ENCODE measurements around the gene CMTM4.

The CMTM4 gene

DNA sequence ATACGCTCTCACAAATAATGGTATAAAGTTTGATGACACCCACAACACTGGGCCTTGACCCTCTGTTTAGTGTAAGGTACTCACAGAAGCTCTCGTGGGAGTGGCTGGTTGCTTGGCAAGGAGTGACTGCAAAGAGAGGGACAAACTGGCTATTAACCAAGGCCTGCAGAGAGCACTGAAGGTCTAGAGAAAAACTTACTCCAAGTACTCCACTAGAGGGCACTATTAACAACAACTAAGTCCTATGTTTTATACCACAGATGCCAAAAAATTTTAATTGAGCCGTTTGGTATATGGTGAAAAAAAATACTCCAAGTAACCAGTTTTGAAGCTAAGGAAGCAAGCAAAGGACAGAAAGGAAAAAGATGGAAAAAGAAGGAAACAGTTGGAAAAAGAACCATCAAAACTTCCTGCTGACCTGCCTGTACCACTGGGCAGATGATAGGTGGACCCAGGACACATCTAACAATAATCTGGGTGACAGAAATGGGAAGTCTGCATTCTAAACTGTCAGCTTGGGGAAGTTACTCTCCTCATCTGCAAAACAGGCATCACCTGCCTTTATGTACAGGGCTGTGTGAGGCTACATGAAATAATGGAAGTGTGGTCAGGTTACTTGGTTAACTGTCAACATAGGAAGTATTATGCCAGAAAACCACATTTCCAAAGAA lies 31.7 kb upstream of the CMTM4 start:
- H3K36me3 ChIP-seq (ENCODE audit: low read length), result peaks cover 14% of the 10 kb centered on the region; the same call in 1 of the 2 replicates
- no peaks in the 10 kb centered on the region for H4K20me1 ChIP-seq (ENCODE audit: low read depth, low read length)
- H3K4me2 ChIP-seq (ENCODE audit: low read depth, low read length, poor library complexity, severe bottlenecking), result no peak overlapping the region
- no peaks in the 10 kb centered on the region for H3K9me3 ChIP-seq (ENCODE audit: insufficient read depth, low read length)
- no peak overlapping the region for H3K27ac ChIP-seq (ENCODE audit: low read depth, low read length)
- H3F3A ChIP-seq (ENCODE audit: insufficient read depth), result 0 out of 2 replicates have a peak, but pooled peaks cover 6% of the 10 kb centered on the region
- H3K9ac ChIP-seq (ENCODE audit: low read length), result no peak overlapping the region
- no peak for TF ChIP-seq EZH2phosphoT487 (conservative IDR thresholded peaks at IDR 0.05; ENCODE audit: low read length)
- TF ChIP-seq, protein P1, sequence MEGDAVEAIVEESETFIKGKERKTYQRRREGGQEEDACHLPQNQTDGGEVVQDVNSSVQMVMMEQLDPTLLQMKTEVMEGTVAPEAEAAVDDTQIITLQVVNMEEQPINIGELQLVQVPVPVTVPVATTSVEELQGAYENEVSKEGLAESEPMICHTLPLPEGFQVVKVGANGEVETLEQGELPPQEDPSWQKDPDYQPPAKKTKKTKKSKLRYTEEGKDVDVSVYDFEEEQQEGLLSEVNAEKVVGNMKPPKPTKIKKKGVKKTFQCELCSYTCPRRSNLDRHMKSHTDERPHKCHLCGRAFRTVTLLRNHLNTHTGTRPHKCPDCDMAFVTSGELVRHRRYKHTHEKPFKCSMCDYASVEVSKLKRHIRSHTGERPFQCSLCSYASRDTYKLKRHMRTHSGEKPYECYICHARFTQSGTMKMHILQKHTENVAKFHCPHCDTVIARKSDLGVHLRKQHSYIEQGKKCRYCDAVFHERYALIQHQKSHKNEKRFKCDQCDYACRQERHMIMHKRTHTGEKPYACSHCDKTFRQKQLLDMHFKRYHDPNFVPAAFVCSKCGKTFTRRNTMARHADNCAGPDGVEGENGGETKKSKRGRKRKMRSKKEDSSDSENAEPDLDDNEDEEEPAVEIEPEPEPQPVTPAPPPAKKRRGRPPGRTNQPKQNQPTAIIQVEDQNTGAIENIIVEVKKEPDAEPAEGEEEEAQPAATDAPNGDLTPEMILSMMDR (IDR thresholded peaks at IDR 0.05; ENCODE audit: insufficient read depth, low read length, poor library complexity, severe bottlenecking), result peak; percentile 72
- H3K4me3 ChIP-seq (ENCODE audit: insufficient read depth, low read length, poor library complexity, severe bottlenecking), result no peak overlapping the region
- no peaks in the 10 kb centered on the region for H3K9me2 ChIP-seq (replicated peaks; ENCODE audit: insufficient read depth, low read length)
- no peak overlapping the region for H2AFZ ChIP-seq (ENCODE audit: low read depth, low read length, severe bottlenecking)
- H3K79me2 ChIP-seq (ENCODE audit: insufficient read depth, low read length), result no peaks in the 10 kb centered on the region
- no peaks in the 10 kb centered on the region for H3K27me3 ChIP-seq (ENCODE audit: low read length)

DNA sequence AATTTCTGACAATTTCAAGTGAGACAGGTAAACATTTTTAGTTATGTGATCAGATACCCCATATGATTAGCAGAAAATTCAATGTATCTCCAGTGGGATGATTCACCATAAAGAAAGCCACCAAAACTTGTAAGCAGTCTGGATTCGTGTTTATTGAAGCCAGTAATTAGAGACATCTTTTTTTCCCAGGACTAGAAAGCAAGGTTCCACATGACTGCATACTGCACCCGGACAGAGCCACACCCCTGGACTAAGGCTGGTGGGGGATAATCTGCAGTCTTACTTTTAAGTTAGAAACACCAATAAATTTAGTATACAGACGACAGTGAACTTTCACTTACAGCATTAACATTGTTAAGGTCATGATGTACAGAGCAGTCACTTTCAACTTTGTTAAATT lies 24.2 kb upstream of the CMTM4 start:
- Histone ChIP-seq H4K20me1 (ENCODE audit: low read depth, low read length) (no peaks in the 10 kb centered on the region), H3K9ac (ENCODE audit: low read length) (no peak overlapping the region), H3K4me2 (ENCODE audit: low read depth, low read length, poor library complexity, severe bottlenecking) (no peak overlapping the region), H3K27ac (ENCODE audit: low read depth, low read length) (no peak overlapping the region), H3K36me3 (ENCODE audit: low read length) (no peaks in the 10 kb centered on the region; the same call in 1 of the 2 replicates), H3K27me3 (ENCODE audit: low read length) (no peaks in the 10 kb centered on the region), H3K79me2 (ENCODE audit: insufficient read depth, low read length) (no peaks in the 10 kb centered on the region), H3K9me2 (replicated peaks; ENCODE audit: insufficient read depth, low read length) (no peaks in the 10 kb centered on the region), H3K4me3 (ENCODE audit: insufficient read depth, low read length, poor library complexity, severe bottlenecking) (no peak overlapping the region), H3K9me3 (ENCODE audit: insufficient read depth, low read length) (no peaks in the 10 kb centered on the region), H3F3A (ENCODE audit: insufficient read depth) (0 out of 2 replicates have a peak, but pooled peaks cover 5% of the 10 kb centered on the region), H2AFZ (ENCODE audit: low read depth, low read length, severe bottlenecking) (no peak overlapping the region)
- TF ChIP-seq, protein P1 (IDR thresholded peaks at IDR 0.05; ENCODE audit: insufficient read depth, low read length, poor library complexity, severe bottlenecking), result no peak
- no peak for TF ChIP-seq EZH2phosphoT487 (conservative IDR thresholded peaks at IDR 0.05; ENCODE audit: low read length)

DNA sequence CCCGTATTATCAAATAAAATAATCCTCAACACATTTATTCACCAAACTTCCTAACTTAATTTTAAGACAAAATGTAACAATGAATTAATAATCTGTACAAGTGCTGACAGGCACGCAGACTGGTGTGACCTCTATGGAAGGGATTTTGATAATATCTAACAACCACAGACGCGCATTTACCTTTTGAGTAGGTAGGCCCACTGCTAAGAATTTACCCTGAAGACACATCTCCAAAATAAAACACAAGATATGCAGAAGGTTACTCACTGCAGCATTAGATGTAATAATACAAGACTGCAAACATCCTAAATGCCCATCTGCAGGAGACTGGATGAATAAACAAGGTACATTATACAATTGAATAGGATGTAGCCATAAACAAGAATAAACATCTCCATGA lies 22.7 kb upstream of the CMTM4 start:
- H4K20me1 ChIP-seq (ENCODE audit: low read depth, low read length), result no peaks in the 10 kb centered on the region
- TF ChIP-seq, protein P1 (IDR thresholded peaks at IDR 0.05; ENCODE audit: insufficient read depth, low read length, poor library complexity, severe bottlenecking), result no peak
- no peak for TF ChIP-seq EZH2phosphoT487 (conservative IDR thresholded peaks at IDR 0.05; ENCODE audit: low read length)
- H3K4me2 ChIP-seq (ENCODE audit: low read depth, low read length, poor library complexity, severe bottlenecking), result no peak overlapping the region
- H3K9ac ChIP-seq (ENCODE audit: low read length), result no peak overlapping the region
- H3K9me2 ChIP-seq (replicated peaks; ENCODE audit: insufficient read depth, low read length), result no peaks in the 10 kb centered on the region
- no peaks in the 10 kb centered on the region for H3K79me2 ChIP-seq (ENCODE audit: insufficient read depth, low read length)
- no peak overlapping the region for H2AFZ ChIP-seq (ENCODE audit: low read depth, low read length, severe bottlenecking)
- 0 out of 2 replicates have a peak, but pooled peaks cover 5% of the 10 kb centered on the region for H3F3A ChIP-seq (ENCODE audit: insufficient read depth)
- H3K9me3 ChIP-seq (ENCODE audit: insufficient read depth, low read length), result no peaks in the 10 kb centered on the region
- no peak overlapping the region for H3K4me3 ChIP-seq (ENCODE audit: insufficient read depth, low read length, poor library complexity, severe bottlenecking)
- no peak overlapping the region for H3K27ac ChIP-seq (ENCODE audit: low read depth, low read length)
- H3K36me3 ChIP-seq (ENCODE audit: low read length), result no peaks in the 10 kb centered on the region; the same call in 1 of the 2 replicates
- no peaks in the 10 kb centered on the region for H3K27me3 ChIP-seq (ENCODE audit: low read length)

Data from SU-DHL-6 (cell line).